ENCODE results near the gene INTS7.

INTS7 gene

GRCh38 chr1:211985556-211986264 lies 49.6 kb downstream of the INTS7 start:
- Mint-ChIP-seq H3K27ac (no peak overlapping the region), H3K27me3 (ENCODE audit: low read depth, poor library complexity) (no peaks in the 10 kb centered on the region), H3K36me3 (ENCODE audit: low read depth) (peaks cover 35% of the 10 kb centered on the region), H3K9me3 (no peaks in the 10 kb centered on the region), H3K4me3 (no peak overlapping the region), H3K4me1 (no peaks in the 10 kb centered on the region)
- no peak for DNase-seq
- TF ChIP-seq, protein P1, sequence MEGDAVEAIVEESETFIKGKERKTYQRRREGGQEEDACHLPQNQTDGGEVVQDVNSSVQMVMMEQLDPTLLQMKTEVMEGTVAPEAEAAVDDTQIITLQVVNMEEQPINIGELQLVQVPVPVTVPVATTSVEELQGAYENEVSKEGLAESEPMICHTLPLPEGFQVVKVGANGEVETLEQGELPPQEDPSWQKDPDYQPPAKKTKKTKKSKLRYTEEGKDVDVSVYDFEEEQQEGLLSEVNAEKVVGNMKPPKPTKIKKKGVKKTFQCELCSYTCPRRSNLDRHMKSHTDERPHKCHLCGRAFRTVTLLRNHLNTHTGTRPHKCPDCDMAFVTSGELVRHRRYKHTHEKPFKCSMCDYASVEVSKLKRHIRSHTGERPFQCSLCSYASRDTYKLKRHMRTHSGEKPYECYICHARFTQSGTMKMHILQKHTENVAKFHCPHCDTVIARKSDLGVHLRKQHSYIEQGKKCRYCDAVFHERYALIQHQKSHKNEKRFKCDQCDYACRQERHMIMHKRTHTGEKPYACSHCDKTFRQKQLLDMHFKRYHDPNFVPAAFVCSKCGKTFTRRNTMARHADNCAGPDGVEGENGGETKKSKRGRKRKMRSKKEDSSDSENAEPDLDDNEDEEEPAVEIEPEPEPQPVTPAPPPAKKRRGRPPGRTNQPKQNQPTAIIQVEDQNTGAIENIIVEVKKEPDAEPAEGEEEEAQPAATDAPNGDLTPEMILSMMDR (IDR thresholded peaks at IDR 0.05): no peak

GRCh38 chr1:211978596-211978995 lies 56.8 kb downstream of the INTS7 start:
- no peaks in the 10 kb centered on the region for H3K4me1 Mint-ChIP-seq
- no peak for DNase-seq
- TF ChIP-seq, protein P1 (IDR thresholded peaks at IDR 0.05): no peak
- no peaks in the 10 kb centered on the region for H3K27me3 Mint-ChIP-seq (ENCODE audit: low read depth, poor library complexity)
- H3K27ac Mint-ChIP-seq: no peak overlapping the region
- H3K36me3 Mint-ChIP-seq (ENCODE audit: low read depth): peaks cover 38% of the 10 kb centered on the region
- no peaks in the 10 kb centered on the region for H3K9me3 Mint-ChIP-seq
- H3K4me3 Mint-ChIP-seq: no peak overlapping the region

DNA sequence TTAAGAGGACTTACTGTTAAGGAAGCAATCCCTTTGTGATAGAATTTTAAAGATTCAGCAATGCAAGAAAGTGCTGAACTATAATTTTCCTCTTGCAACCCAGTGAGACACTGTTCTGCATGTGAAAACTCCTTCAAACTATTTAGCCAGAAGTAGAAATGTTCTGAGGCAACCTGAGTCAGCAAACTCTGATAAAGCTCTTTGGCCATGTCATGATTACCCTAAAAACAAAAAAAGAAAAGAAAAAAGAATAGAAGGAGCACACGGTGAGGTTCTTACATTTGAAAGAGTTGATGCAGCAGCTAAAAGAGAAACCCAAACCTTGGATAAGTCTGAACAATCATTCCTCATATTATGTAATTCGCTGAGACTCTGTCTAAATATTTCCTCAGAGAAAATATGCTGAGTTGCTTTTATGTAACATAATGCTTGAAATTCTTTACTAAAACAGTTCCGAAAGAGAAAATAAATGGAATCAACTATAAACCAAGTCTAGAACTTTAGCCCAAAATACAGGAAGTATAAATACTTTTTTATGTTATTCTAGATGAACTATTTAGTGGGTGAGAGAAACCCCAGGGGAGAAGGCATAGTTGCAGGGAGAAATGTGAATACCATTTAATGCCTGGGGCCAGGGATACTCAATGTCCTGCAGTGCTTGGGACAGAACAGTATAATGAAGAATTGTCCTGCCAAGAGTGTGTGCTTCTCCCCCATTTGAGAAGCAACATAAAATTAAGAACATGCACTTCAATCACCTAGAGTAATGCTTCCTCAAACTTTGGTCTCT lies 60.0 kb downstream of the INTS7 start:
- TF ChIP-seq, protein P1 (IDR thresholded peaks at IDR 0.05): no peak
- DNase-seq: no peak
- Mint-ChIP-seq H3K27me3 (ENCODE audit: low read depth, poor library complexity) (no peaks in the 10 kb centered on the region), H3K4me1 (no peaks in the 10 kb centered on the region), H3K4me3 (no peak overlapping the region), H3K9me3 (no peaks in the 10 kb centered on the region), H3K36me3 (ENCODE audit: low read depth) (peaks cover 42% of the 10 kb centered on the region), H3K27ac (peak overlapping the region; percentile 65)

- Mint-ChIP-seq H3K36me3 (ENCODE audit: low read depth) (peaks cover 44% of the 10 kb centered on the region), H3K27me3 (ENCODE audit: low read depth, poor library complexity) (peaks cover 3% of the 10 kb centered on the region), H3K27ac (no peak overlapping the region), H3K4me3 (no peak overlapping the region), H3K4me1 (no peaks in the 10 kb centered on the region), H3K9me3 (no peaks in the 10 kb centered on the region)
- TF ChIP-seq, protein P1 (IDR thresholded peaks at IDR 0.05): no peak
- no peak for DNase-seq
These were observed 61.8 kb downstream of the INTS7 start for GRCh38 chr1:211973541-211973940.

- no peak overlapping the region for H3K27ac Mint-ChIP-seq
- no peak overlapping the region for H3K4me3 Mint-ChIP-seq
- no peaks in the 10 kb centered on the region for H3K4me1 Mint-ChIP-seq
- H3K9me3 Mint-ChIP-seq: peaks cover 21% of the 10 kb centered on the region
- H3K27me3 Mint-ChIP-seq (ENCODE audit: low read depth, poor library complexity): peaks cover 7% of the 10 kb centered on the region
- DNase-seq: no peak
- TF ChIP-seq, protein P1 (IDR thresholded peaks at IDR 0.05): no peak
- peaks cover 67% of the 10 kb centered on the region for H3K36me3 Mint-ChIP-seq (ENCODE audit: low read depth)
These were observed 67.0 kb downstream of the INTS7 start for GRCh38 chr1:211968200-211968834.

Measured in nephron progenitor cell (in vitro differentiated cells).